ENCODE results near the gene DYNC2LI1.

DNA sequence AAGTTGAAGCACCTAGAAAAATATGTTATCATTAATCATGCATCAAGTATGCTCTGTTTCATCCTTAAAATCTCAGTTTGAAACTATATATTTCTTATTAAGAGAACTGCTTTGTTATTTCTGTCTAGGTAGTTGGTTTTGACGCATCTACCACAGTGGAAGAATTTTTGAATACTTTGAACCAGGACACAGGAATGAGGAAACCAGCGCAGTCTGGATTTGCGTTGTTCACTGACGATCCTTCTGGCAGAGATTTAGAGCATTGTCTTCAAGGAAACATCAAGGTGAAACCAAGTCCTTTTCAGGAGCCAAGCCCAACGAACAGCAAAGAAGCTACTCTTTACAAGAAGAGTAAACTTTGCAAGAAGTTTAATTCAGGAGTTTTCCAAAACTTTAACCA lies 30.1 kb upstream of the DYNC2LI1 start:
- no peak for TF ChIP-seq CTCF (IDR thresholded peaks at IDR 0.05)
- no peak for TF ChIP-seq POLR2A (IDR thresholded peaks at IDR 0.05)
